CD14-positive monocyte (primary cell): ENCODE data around the gene CENPS. TPM values are rescaled to one million over a fixed set of nuclear protein-coding genes. Genes with fewer than 3 reads are reported as not detected.

Experiments used
- DNase-seq, 3 donors: peaks; one replicate each; pipeline ENCODE4 v3.0.0-alpha.2; 2011 to 2022
- H2AFZ ChIP-seq: 2 replicates; pipeline ENCODE4 v1.6.0; 2012; ENCODE audit warnings: mild to moderate bottlenecking, low read depth, low read length, inconsistent platforms; ENCODE audit not compliant: insufficient read depth, poor library complexity, severe bottlenecking
- H3K27ac ChIP-seq, 2 donors: 1 replicate in 1 of 2; 2 replicates in 1 of 2; pipeline ENCODE4 v1.5.1; 2012 to 2013; ENCODE audit warnings: low read length in 2 of 2, control low read depth in 1 of 2, inconsistent platforms in 1 of 2, low read depth in 1 of 2, mild to moderate bottlenecking in 1 of 2
- H3K27me3 ChIP-seq, 2 donors: one replicate each; pipeline versions ENCODE4 v1.6.0 to v1.6.1; 2011 to 2013; ENCODE audit warnings: low read length in 2 of 2; ENCODE audit not compliant: control insufficient read depth in 2 of 2, insufficient read depth in 2 of 2
- H3K36me3 ChIP-seq, 2 donors: replicated peaks in 1 of 2; 1 replicate in 1 of 2; 2 replicates in 1 of 2; pipeline versions ENCODE4 v1.5.1 to v1.6.1; 2012 to 2013; ENCODE audit warnings: low read length in 2 of 2, control low read depth in 1 of 2, inconsistent platforms in 1 of 2, mild to moderate bottlenecking in 1 of 2; ENCODE audit not compliant: insufficient read depth in 2 of 2, control insufficient read depth in 1 of 2
- H3K4me1 ChIP-seq, 2 donors: 1 replicate in 1 of 2; 2 replicates in 1 of 2; pipeline versions ENCODE4 v1.5.1 to v1.6.1; 2012 to 2013; ENCODE audit warnings: low read length in 2 of 2, control low read depth in 1 of 2, inconsistent platforms in 1 of 2, mild to moderate bottlenecking in 1 of 2, moderate library complexity in 1 of 2; ENCODE audit not compliant: insufficient read depth in 2 of 2, control insufficient read depth in 1 of 2
- H3K4me2 ChIP-seq: replicated peaks from 2 replicates; pipeline ENCODE3; 2012; ENCODE audit warnings: low read length, moderate library complexity, mild to moderate bottlenecking; ENCODE audit not compliant: poor library complexity, severe bottlenecking; ENCODE audit errors: extremely low read depth
- H3K4me3 ChIP-seq, 3 experiments: fragments of 200-600 bp in 1 of 3; sonication (generic) in 1 of 3; replicated peaks in 1 of 3; 1 replicate in 2 of 3; 2 replicates in 1 of 3; pipeline ENCODE4 v1.5.1; 2011 to 2013; ENCODE audit warnings: low read length in 3 of 3, mild to moderate bottlenecking in 3 of 3, control low read depth in 2 of 3, low read depth in 2 of 3, inconsistent platforms in 1 of 3, moderate library complexity in 1 of 3
- H3K79me2 ChIP-seq: 2 replicates; pipeline ENCODE4 v1.6.0; 2012; ENCODE audit warnings: mild to moderate bottlenecking, control low read depth, inconsistent platforms, low read length, moderate library complexity; ENCODE audit not compliant: insufficient read depth
- H3K9ac ChIP-seq: 2 replicates; pipeline ENCODE4 v1.6.0; 2017; ENCODE audit warnings: low read length, mild to moderate bottlenecking; ENCODE audit not compliant: insufficient read depth, poor library complexity, severe bottlenecking
- H3K9me3 ChIP-seq, 2 donors: replicated peaks in 1 of 2; 1 replicate in 1 of 2; 2 replicates in 1 of 2; pipeline versions ENCODE4 v1.5.1 to v1.6.1; 2012 to 2013; ENCODE audit warnings: low read length in 2 of 2, control low read depth in 1 of 2; ENCODE audit not compliant: control insufficient read depth in 1 of 2, insufficient read depth in 1 of 2
- H4K20me1 ChIP-seq: 2 replicates; pipeline ENCODE4 v1.6.0; 2012; ENCODE audit warnings: mild to moderate bottlenecking, low read length, control low read depth, moderate library complexity; ENCODE audit not compliant: insufficient read depth
- H3K27ac Mint-ChIP-seq, 7 donors: one replicate each; pipeline ENCODE4 v1.8.0; 2020; ENCODE audit warnings: mild to moderate bottlenecking in 7 of 7, mixed read lengths in 7 of 7, moderate library complexity in 6 of 7, inconsistent platforms in 2 of 7
- H3K27me3 Mint-ChIP-seq, 3 donors: one replicate each; pipeline ENCODE4 v1.8.0; 2021 to 2022; ENCODE audit warnings: low read depth in 3 of 3, mild to moderate bottlenecking in 3 of 3, mixed read lengths in 3 of 3, moderate library complexity in 3 of 3, inconsistent platforms in 1 of 3
- H3K36me3 Mint-ChIP-seq, 2 donors: one replicate each; pipeline ENCODE4 v1.8.0; 2020; ENCODE audit warnings: mixed read lengths in 2 of 2, inconsistent platforms in 1 of 2, mild to moderate bottlenecking in 1 of 2
- H3K4me1 Mint-ChIP-seq: one replicate; pipeline ENCODE4 v1.8.0; 2020; ENCODE audit warnings: mild to moderate bottlenecking, mixed read lengths
- H3K4me3 Mint-ChIP-seq, 2 donors: one replicate each; pipeline ENCODE4 v1.8.0; 2020; ENCODE audit warnings: mild to moderate bottlenecking in 2 of 2, mixed read lengths in 2 of 2, moderate library complexity in 1 of 2
- H3K9me3 Mint-ChIP-seq, 7 donors: one replicate each; pipeline ENCODE4 v1.8.0; 2020 to 2022; ENCODE audit warnings: mixed read lengths in 7 of 7, mild to moderate bottlenecking in 6 of 7, moderate library complexity in 6 of 7, inconsistent platforms in 2 of 7
- CTCF ChIP-seq: fragments of 200-600 bp; IDR thresholded peaks from one replicate; pipeline ENCODE4 v1.8.0; 2022; ENCODE audit warnings: antibody characterized with exemption, mild to moderate bottlenecking
- WGBS: methylation state at CpG from one replicate; pipeline ENCODE4 v1.1.5; 2013; ENCODE audit warnings: missing lambda C conversion rate; ENCODE audit not compliant: insufficient coverage; 5-methylcytosine and 5-hydroxymethylcytosine counted together
- intact Hi-C, 2 donors: fragments of 100-400 bp; cut with micrococcal nuclease; formaldehyde crosslinking; loops; one replicate each; pipeline versions ENCODE4 v1.15.0 to v1.15.1; 2023
- polyA plus RNA-seq, 3 donors: library from polyadenylated mRNA; depleted of rRNA in 1 of 3; unstranded in 2 of 3; stranded (reverse) in 1 of 3; fragments of 300-500 nt in 2 of 3; fragments of >200 nt in 1 of 3; fragmentation: Illumina TruSeq in 2 of 3; gene quantifications; 1 replicate in 2 of 3; 2 replicates in 1 of 3; pipeline ENCODE4 v1.2.3, GENCODE V29; 2012 to 2021

Gene CENPS
- polyA plus RNA-seq, 3 donors: 0.48 to 3.5 (median 2.5) TPM

GRCh38 chr1:10446790-10447422 is 16.7 kb downstream of the CENPS start:
- no peak for TF ChIP-seq CTCF
- DNase-seq: no peak
- H3K27ac ChIP-seq: no peak overlapping the region
- H4K20me1 ChIP-seq: no peaks in the 10 kb centered on the region
- peaks cover 6 to 16% (median 11%) of the 10 kb centered on the region in 3 donors for H3K27me3 Mint-ChIP-seq
- H3K4me1 ChIP-seq: no peaks in the 10 kb centered on the region
- no peak overlapping the region for H3K4me3 ChIP-seq
- H3K36me3 ChIP-seq: no peaks in the 10 kb centered on the region
- no peaks in the 10 kb centered on the region for H3K9me3 Mint-ChIP-seq
- intact Hi-C loops: no loop called here
- peaks cover 5% of the 10 kb centered on the region for H3K4me1 Mint-ChIP-seq
- H3K27me3 ChIP-seq: peaks cover 0 to 2% of the 10 kb centered on the region in 2 donors
- no peak overlapping the region for H3K4me3 Mint-ChIP-seq
- H3K79me2 ChIP-seq: no peaks in the 10 kb centered on the region
- H3K9me3 ChIP-seq: no peaks in the 10 kb centered on the region
- no peak overlapping the region for H2AFZ ChIP-seq
- peaks cover 3 to 7% of the 10 kb centered on the region in 2 donors for H3K36me3 Mint-ChIP-seq
- H3K27ac Mint-ChIP-seq: no peak overlapping the region
- H3K4me2 ChIP-seq: no peak overlapping the region
- 100% methylated on average over 3 of the region's 7 CpGs for WGBS
- no peak overlapping the region for H3K9ac ChIP-seq

- H3K4me1 ChIP-seq: no peaks in the 10 kb centered on the region
- TF ChIP-seq CTCF: no peak
- no peak within 1 kb of the TSS for H3K27ac ChIP-seq
- intact Hi-C loops: no loop called here
- Mint-ChIP-seq H3K27me3 (peaks cover 6 to 25% (median 13%) of the 10 kb centered on the region in 3 donors), H3K9me3 (peaks cover 0 to 6% (median 4%) of the 10 kb centered on the region in 7 donors), H3K4me3 (no peak within 1 kb of the TSS), H3K36me3 (peaks cover 0 to 2% of the 10 kb centered on the region in 2 donors), H3K4me1 (peaks cover 5% of the 10 kb centered on the region), H3K27ac (peak within 1 kb of the TSS in 1 of 7 donors; percentile 31)
- no peaks in the 10 kb centered on the region for H4K20me1 ChIP-seq
- no CpG with 5 or more reads among the region's 10 CpGs for WGBS
- no peak within 1 kb of the TSS for H3K4me3 ChIP-seq
- no peak within 1 kb of the TSS for H2AFZ ChIP-seq
- H3K79me2 ChIP-seq: no peaks in the 10 kb centered on the region
- H3K36me3 ChIP-seq: no peaks in the 10 kb centered on the region
- H3K4me2 ChIP-seq: no peak within 1 kb of the TSS
- H3K27me3 ChIP-seq: peaks cover 0 to 2% of the 10 kb centered on the region in 2 donors
- no peak within 1 kb of the TSS for H3K9ac ChIP-seq
- peaks cover 0 to 5% of the 10 kb centered on the region in 2 donors for H3K9me3 ChIP-seq
- DNase-seq: no peak
Observed at GRCh38 chr1:10449751-10450150, 19.5 kb downstream of the CENPS start, which contains the start of gene CORT. CORT (plus strand) TSS chr1:10450031; CDS start chr1:10450224, 193 bp downstream.
